Adrenal gland (tissue), 5 donors: ENCODE results near the gene CD164.

ENCODE experiments used
- CTCF ChIP-seq, 6 experiments: fragments of 450-650 bp in 4 of 6; fragments of 200-600 bp in 2 of 6; sonication (generic) in 1 of 6; IDR thresholded peaks; 1 replicate in 5 of 6; 2 replicates in 1 of 6; pipeline versions ENCODE4 v1.5.1 to v1.8.0; 2016 to 2021; ENCODE audit warnings: antibody characterized with exemption in 6 of 6, mild to moderate bottlenecking in 2 of 6, moderate library complexity in 1 of 6
- POLR2A ChIP-seq, 2 donors: fragments of 450-650 bp; IDR thresholded peaks; one replicate each; pipeline ENCODE4 v1.6.1; 2017; ENCODE audit warnings: antibody characterized with exemption in 2 of 2, mild to moderate bottlenecking in 2 of 2, moderate library complexity in 1 of 2
- donor health status: DM: no; HTN: no; CAD: no.

- TF ChIP-seq CTCF (IDR thresholded peaks at IDR 0.05) (no peak), POLR2A (IDR thresholded peaks at IDR 0.05) (no peak)
Observed at GRCh38 chr6:109332748-109333147, 49.5 kb downstream of the CD164 start.
